Endothelial cell of umbilical vein (primary cell): ENCODE measurements around the gene SORCS2. TPM values are rescaled to one million over a fixed set of nuclear protein-coding genes. Genes with fewer than 3 reads are reported as not detected.

ENCODE experiments used
- BruUV-seq: library from RNA; stranded (reverse); fragments of 400-500 nt; replicated peaks from 2 replicates; lab custom pipeline; 2021; lab: Mats Ljungman, UMichigan
- CTCF ChIA-PET: fragments of 300-600, 350-600 bp; sonication (Branson Sonifier 250); formaldehyde crosslinking; loops from one replicate; lab custom pipeline; 2021; ENCODE audit warnings: antibody characterized with exemption, inconsistent platforms; lab: Charles Lee
- POLR2A ChIA-PET: fragments of 300-600, 350-600 bp; sonication (Branson Sonifier 250); formaldehyde crosslinking; loops from one replicate; lab custom pipeline; 2021; ENCODE audit warnings: antibody characterized with exemption, inconsistent platforms; lab: Charles Lee
- DNase-seq: peaks from one replicate; pipeline ENCODE4 v3.0.0-alpha.2; 2011; ENCODE audit warnings: low read depth, low spot score
- FAIRE-seq: peaks from 2 replicates; lab custom pipeline; 2011; peaks lifted over from hg19 to GRCh38; lab: Jason Lieb, UNC
- H2AFZ ChIP-seq: 2 replicates; pipeline ENCODE4 v1.6.0; 2012; ENCODE audit warnings: low read depth, low read length, control low read depth, inconsistent platforms
- H3K27ac ChIP-seq: 2 replicates; pipeline ENCODE4 v1.5.1; 2011; ENCODE audit warnings: low read depth, mild to moderate bottlenecking, control low read depth, low read length, moderate library complexity; ENCODE audit not compliant: insufficient read depth
- H3K27me3 ChIP-seq, 2 experiments: 2 replicates each; pipeline versions ENCODE4 v1.6.0 to v1.6.1; 2011; ENCODE audit warnings: low read length in 2 of 2, mixed read lengths in 1 of 2; ENCODE audit not compliant: control insufficient read depth in 2 of 2, insufficient read depth in 2 of 2
- H3K36me3 ChIP-seq, 2 experiments: 2 replicates in 1 of 2; 3 replicates in 1 of 2; pipeline ENCODE4 v1.5.1; 2011; ENCODE audit warnings: low read length in 2 of 2, mild to moderate bottlenecking in 1 of 2, moderate library complexity in 1 of 2; ENCODE audit not compliant: control insufficient read depth in 2 of 2, insufficient read depth in 2 of 2; ENCODE audit errors: extremely low read depth in 1 of 2
- H3K4me1 ChIP-seq: 3 replicates; pipeline ENCODE4 v1.5.1; 2011; ENCODE audit warnings: mild to moderate bottlenecking, low read length; ENCODE audit not compliant: control insufficient read depth, insufficient read depth; ENCODE audit errors: extremely low read depth
- H3K4me2 ChIP-seq: 2 replicates; pipeline ENCODE4 v1.6.1; 2011; ENCODE audit warnings: low read length, control low read depth, mixed read lengths; ENCODE audit not compliant: insufficient read depth
- H3K4me3 ChIP-seq, 3 experiments: fragments of 200-600 bp in 1 of 3; sonication (generic), shearing (Covaris generic) in 1 of 3; replicated peaks in 1 of 3; 2 replicates each; pipeline ENCODE4 v1.5.1; 2011 to 2016; ENCODE audit warnings: control low read depth in 3 of 3, low read length in 3 of 3, mild to moderate bottlenecking in 2 of 3, inconsistent platforms in 1 of 3, low read depth in 1 of 3, moderate library complexity in 1 of 3; ENCODE audit not compliant: insufficient read depth in 1 of 3
- H3K79me2 ChIP-seq: 2 replicates; pipeline ENCODE4 v1.6.0; 2012; ENCODE audit warnings: low read length, inconsistent platforms; ENCODE audit not compliant: control insufficient read depth, insufficient read depth
- H3K9ac ChIP-seq: replicated peaks from 2 replicates; pipeline ENCODE3; 2011; ENCODE audit warnings: low read length, control low read depth; ENCODE audit not compliant: insufficient read depth; ENCODE audit errors: extremely low read depth
- H3K9me1 ChIP-seq: replicated peaks from 3 replicates; pipeline ENCODE4 v1.6.0; 2011; ENCODE audit warnings: mild to moderate bottlenecking, low read length; ENCODE audit not compliant: control insufficient read depth, insufficient read depth; ENCODE audit errors: extremely low read depth
- H3K9me3 ChIP-seq: replicated peaks from 2 replicates; pipeline ENCODE4 v1.5.1; 2012; ENCODE audit warnings: low read length, inconsistent platforms; ENCODE audit not compliant: control insufficient read depth, insufficient read depth
- H4K20me1 ChIP-seq: replicated peaks from 2 replicates; pipeline ENCODE3; 2011; ENCODE audit warnings: mild to moderate bottlenecking, low read length; ENCODE audit not compliant: control insufficient read depth, insufficient read depth; ENCODE audit errors: extremely low read depth
- CTCF ChIP-seq, 2 donors: IDR thresholded peaks; 1 replicate in 1 of 2; 2 replicates in 1 of 2; pipeline ENCODE4 v1.5.1; 2011; ENCODE audit warnings: low read length in 2 of 2, mild to moderate bottlenecking in 2 of 2, moderate library complexity in 2 of 2, control low read depth in 1 of 2, inconsistent platforms in 1 of 2, low read depth in 1 of 2; ENCODE audit not compliant: insufficient read depth in 1 of 2; ENCODE audit errors: extremely low read depth in 1 of 2
- EZH2 ChIP-seq: IDR thresholded peaks from 2 replicates; pipeline ENCODE4 v1.6.1; 2012; ENCODE audit warnings: borderline replicate concordance, low read depth, mild to moderate bottlenecking, moderate library complexity, low read length, inconsistent platforms; ENCODE audit not compliant: severe bottlenecking
- FOS ChIP-seq: IDR thresholded peaks from 2 replicates; pipeline ENCODE4 v1.6.1; 2011; ENCODE audit warnings: mild to moderate bottlenecking, low read length, moderate library complexity, borderline replicate concordance; ENCODE audit not compliant: insufficient read depth
- GATA2 ChIP-seq: IDR thresholded peaks from 2 replicates; pipeline ENCODE4 v1.7.0; 2011; ENCODE audit warnings: low read depth, mild to moderate bottlenecking, moderate library complexity, mixed read lengths, low read length; ENCODE audit not compliant: insufficient read length, insufficient read depth
- JUN ChIP-seq: IDR thresholded peaks from 2 replicates; pipeline ENCODE4 v1.6.1; 2011; ENCODE audit warnings: borderline replicate concordance, low read depth; ENCODE audit not compliant: insufficient read length, insufficient read depth
- MAX ChIP-seq: IDR thresholded peaks from 2 replicates; pipeline ENCODE4 v1.6.1; 2011; ENCODE audit not compliant: insufficient read depth, insufficient read length
- MYC ChIP-seq: IDR thresholded peaks from one replicate; pipeline ENCODE4 v1.6.1; 2011; ENCODE audit warnings: mild to moderate bottlenecking, low read depth, low read length
- POLR2A ChIP-seq: IDR thresholded peaks from 2 replicates; pipeline ENCODE4 v1.6.1; 2012; ENCODE audit warnings: low read depth, mild to moderate bottlenecking, control low read depth, low read length
- POLR2AphosphoS5 ChIP-seq: IDR thresholded peaks from 2 replicates; pipeline ENCODE4 v1.6.1; 2012; ENCODE audit warnings: low read depth, mild to moderate bottlenecking, control low read depth, low read length, moderate library complexity; ENCODE audit not compliant: insufficient read depth
- dilution Hi-C: fragments of 300-500 bp; cut with MboI; formaldehyde crosslinking; loops from one replicate; pipeline ENCODE4 v1.15.0; 2019; ENCODE audit warnings: low sequenced_read_pairs; ENCODE audit not compliant: extremely low pct_ligation_motif_present
- intact Hi-C: fragments of 100-400 bp; cut with micrococcal nuclease; formaldehyde crosslinking; loops from one replicate; pipeline ENCODE4 v1.10.0; 2022
- polyA plus RNA-seq, 4 experiments: library from polyadenylated mRNA; depleted of rRNA in 3 of 4; stranded (reverse) in 3 of 4; unstranded in 1 of 4; fragments of >200 nt; gene quantifications; 2 replicates each; pipeline versions ENCODE4 v1.2.1 to v1.2.3, GENCODE V29; 2011 to 2012; ENCODE audit warnings: missing spikeins in 1 of 4
- total RNA-seq: library from RNA; stranded (reverse); gene quantifications from 2 replicates; pipeline ENCODE4 v1.2.3, GENCODE V29; 2021

SORCS2 gene
- total and polyA plus RNA-seq, 2 donors (not counting 3 experiments of a cell fraction or from before 2014, with no cell fraction given) = not detected

- Histone ChIP-seq H3K4me2 (no peak overlapping the region), H4K20me1 (no peaks in the 10 kb centered on the region), H3K27ac (no peak overlapping the region), H3K9me3 (no peaks in the 10 kb centered on the region), H3K4me3 (no peak overlapping the region), H3K27me3 (peaks cover 0 to 1% of the 10 kb centered on the region in 2 experiments), H3K4me1 (no peaks in the 10 kb centered on the region), H2AFZ (no peak overlapping the region), H3K79me2 (no peaks in the 10 kb centered on the region), H3K9me1 (no peaks in the 10 kb centered on the region), H3K9ac (no peak overlapping the region), H3K36me3 (no peaks in the 10 kb centered on the region)
- BruUV-seq = no TSS peak
- ChIA-PET CTCF (interaction anchor here (1.4 kb wide), 1 partner anchor 10 kb away, joined by 3 read pairs; no protein-coding TSS in a partner anchor), POLR2A (no interaction called here)
- FAIRE-seq = no peak
- intact Hi-C loops = loop anchor here (5.0 to 10.0 kb wide), 2 partner anchors 191 to 378 kb away; no protein-coding TSS in a partner anchor
- dilution Hi-C loops = no loop called here
- DNase-seq = no peak
- TF ChIP-seq FOS = no peak
- no peak for TF ChIP-seq MAX
Measured at GRCh38 chr4:7715271-7716009, 523.1 kb downstream of the SORCS2 start.

GRCh38 chr4:7716010-7716721, 523.8 kb downstream of the SORCS2 start:
- dilution Hi-C loops (no loop called here), intact Hi-C loops (loop anchor here (5.0 to 10.0 kb wide), 2 partner anchors 191 to 379 kb away; no protein-coding TSS in a partner anchor)
- Histone ChIP-seq H3K79me2 (no peaks in the 10 kb centered on the region), H3K4me1 (no peaks in the 10 kb centered on the region), H3K9me3 (no peaks in the 10 kb centered on the region), H3K4me3 (no peak overlapping the region), H3K9ac (no peak overlapping the region), H3K36me3 (no peaks in the 10 kb centered on the region), H3K4me2 (no peak overlapping the region), H3K27ac (no peak overlapping the region), H3K27me3 (peaks cover 0 to 1% of the 10 kb centered on the region in 2 experiments), H2AFZ (no peak overlapping the region), H4K20me1 (no peaks in the 10 kb centered on the region), H3K9me1 (no peaks in the 10 kb centered on the region)
- FAIRE-seq (no peak), DNase-seq (no peak)
- CTCF ChIA-PET = interaction anchor here (1.4 kb wide), 1 partner anchor 11 kb away, joined by 3 read pairs; no protein-coding TSS in a partner anchor
- no TSS peak for BruUV-seq
- POLR2A ChIA-PET = no interaction called here
- TF ChIP-seq JUN (no peak), CTCF (IDR thresholded peaks at IDR 0.05; ENCODE audit: extremely low read depth in 1 of 2, insufficient read depth in 1 of 2, low read depth in 1 of 2, low read length in 2 of 2) (no peak), EZH2 (no peak), POLR2AphosphoS5 (no peak), MYC (no peak), POLR2A (no peak), FOS (no peak), GATA2 (no peak), MAX (no peak)
